ENCODE measurements around the gene IMMP2L. TPM values are rescaled to one million over a fixed set of nuclear protein-coding genes. Genes with fewer than 3 reads are reported as not detected.

The IMMP2L gene
- total and polyA plus RNA-seq, 2 of the 4 experiments (the other 2 are of a cell fraction): 5.8 to 9.3 TPM

DNA sequence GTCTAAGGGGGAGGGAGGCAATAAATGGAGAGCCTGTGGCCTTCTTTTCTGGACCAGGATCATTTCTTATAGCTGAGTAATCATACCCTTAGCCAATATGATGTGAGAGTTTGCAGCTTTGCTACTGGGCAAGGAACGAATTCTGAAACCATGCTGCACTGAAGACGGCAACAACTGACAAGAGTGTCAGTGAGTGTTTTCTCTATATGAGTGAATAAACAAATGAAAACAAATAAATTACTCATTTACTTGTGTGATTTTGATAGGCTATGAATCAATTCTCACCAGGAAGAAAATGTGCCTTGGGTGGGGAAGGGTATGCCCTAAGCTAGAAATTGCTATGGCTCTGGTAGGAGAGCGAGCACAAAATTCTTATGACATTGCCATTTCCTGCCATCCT lies 550.8 kb downstream of the IMMP2L start:
- Histone ChIP-seq H3K4me1 (ENCODE audit: control insufficient read depth, insufficient read depth, low read length) (no peaks in the 10 kb centered on the region; the same call in 1 of the 2 replicates), H2BK120ac (ENCODE audit: low read depth, low read length) (no peak overlapping the region), H3K56ac (ENCODE audit: extremely low read depth, insufficient read depth, low read length) (no peak overlapping the region), H4K5ac (ENCODE audit: low read depth, low read length) (no peak overlapping the region), H3K4me2 (ENCODE audit: low read depth, low read length) (no peak overlapping the region), H3K9ac (ENCODE audit: low read depth, low read length) (no peak overlapping the region), H3K79me1 (ENCODE audit: low read depth in 1 of 2, low read length in 2 of 2) (no peaks in the 10 kb centered on the region), H2BK15ac (ENCODE audit: low read depth, low read length) (no peak overlapping the region), H3K23ac (ENCODE audit: low read depth, low read length) (no peak overlapping the region), H4K91ac (ENCODE audit: insufficient read depth, low read depth, low read length) (no peak overlapping the region), H2AK5ac (ENCODE audit: low read depth, low read length) (no peak overlapping the region), H3K27ac (ENCODE audit: insufficient read depth, low read length) (no peak overlapping the region), H3K4ac (ENCODE audit: low read depth, low read length) (no peak overlapping the region), H3K9me3 (ENCODE audit: control insufficient read depth, insufficient read depth, low read length) (no peaks in the 10 kb centered on the region), H3K14ac (replicated peaks; ENCODE audit: low read depth, low read length) (no peak overlapping the region), H2BK20ac (ENCODE audit: low read depth, low read length) (no peak overlapping the region), H3K4me3 (ENCODE audit: insufficient read depth, low read depth, low read length) (no peak overlapping the region), H3K27me3 (ENCODE audit: control insufficient read depth, insufficient read depth, low read length) (no peaks in the 10 kb centered on the region), H3K36me3 (ENCODE audit: control insufficient read depth, insufficient read depth, low read length) (no peaks in the 10 kb centered on the region), H2BK5ac (ENCODE audit: low read depth, low read length, poor library complexity, severe bottlenecking) (no peak overlapping the region), H4K8ac (ENCODE audit: low read depth in 2 of 2, low read length in 2 of 2) (no peak overlapping the region), H2AFZ (replicated peaks; ENCODE audit: low read length, poor library complexity) (no peak overlapping the region), H3K9me1 (ENCODE audit: insufficient read depth, low read length) (no peaks in the 10 kb centered on the region), H2AK9ac (replicated peaks; ENCODE audit: low read depth, low read length, poor library complexity) (no peak overlapping the region), H3K18ac (ENCODE audit: low read depth, low read length) (no peak overlapping the region), H4K20me1 (ENCODE audit: insufficient read depth, low read length) (no peaks in the 10 kb centered on the region)
- no peak for ATAC-seq (ENCODE audit: low read depth)
- WGBS, 2 experiments (ENCODE audit: extremely low coverage in 2 of 2, insufficient read length in 1 of 2): no CpG with 5 or more reads among the region's 3 CpGs
- TF ChIP-seq POLR2A (IDR thresholded peaks at IDR 0.05; ENCODE audit: low read depth, low read length) (no peak), RAD21 (IDR thresholded peaks at IDR 0.05; ENCODE audit: low read length) (no peak), SMC3 (IDR thresholded peaks at IDR 0.05; ENCODE audit: low read depth, low read length) (no peak), CHD1 (IDR thresholded peaks at IDR 0.05; ENCODE audit: low read depth, low read length) (no peak), MXI1 (IDR thresholded peaks at IDR 0.05; ENCODE audit: borderline replicate concordance, low read depth, low read length) (no peak), CEBPB (IDR thresholded peaks at IDR 0.05; ENCODE audit: low read depth, low read length) (no peak), MAFK (IDR thresholded peaks at IDR 0.05; ENCODE audit: low read depth, low read length) (no peak), RFX5 (IDR thresholded peaks at IDR 0.05; ENCODE audit: low read depth, low read length) (no peak), RCOR1 (IDR thresholded peaks at IDR 0.05; ENCODE audit: insufficient replicate concordance, low read length) (no peak), NFE2L2 (IDR thresholded peaks at IDR 0.05; ENCODE audit: low read depth, low read length) (no peak)
- TF ChIP-seq, protein P1, sequence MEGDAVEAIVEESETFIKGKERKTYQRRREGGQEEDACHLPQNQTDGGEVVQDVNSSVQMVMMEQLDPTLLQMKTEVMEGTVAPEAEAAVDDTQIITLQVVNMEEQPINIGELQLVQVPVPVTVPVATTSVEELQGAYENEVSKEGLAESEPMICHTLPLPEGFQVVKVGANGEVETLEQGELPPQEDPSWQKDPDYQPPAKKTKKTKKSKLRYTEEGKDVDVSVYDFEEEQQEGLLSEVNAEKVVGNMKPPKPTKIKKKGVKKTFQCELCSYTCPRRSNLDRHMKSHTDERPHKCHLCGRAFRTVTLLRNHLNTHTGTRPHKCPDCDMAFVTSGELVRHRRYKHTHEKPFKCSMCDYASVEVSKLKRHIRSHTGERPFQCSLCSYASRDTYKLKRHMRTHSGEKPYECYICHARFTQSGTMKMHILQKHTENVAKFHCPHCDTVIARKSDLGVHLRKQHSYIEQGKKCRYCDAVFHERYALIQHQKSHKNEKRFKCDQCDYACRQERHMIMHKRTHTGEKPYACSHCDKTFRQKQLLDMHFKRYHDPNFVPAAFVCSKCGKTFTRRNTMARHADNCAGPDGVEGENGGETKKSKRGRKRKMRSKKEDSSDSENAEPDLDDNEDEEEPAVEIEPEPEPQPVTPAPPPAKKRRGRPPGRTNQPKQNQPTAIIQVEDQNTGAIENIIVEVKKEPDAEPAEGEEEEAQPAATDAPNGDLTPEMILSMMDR (conservative IDR thresholded peaks at IDR 0.05; ENCODE audit: low read depth, low read length): no peak
- TF ChIP-seq, protein P2, sequence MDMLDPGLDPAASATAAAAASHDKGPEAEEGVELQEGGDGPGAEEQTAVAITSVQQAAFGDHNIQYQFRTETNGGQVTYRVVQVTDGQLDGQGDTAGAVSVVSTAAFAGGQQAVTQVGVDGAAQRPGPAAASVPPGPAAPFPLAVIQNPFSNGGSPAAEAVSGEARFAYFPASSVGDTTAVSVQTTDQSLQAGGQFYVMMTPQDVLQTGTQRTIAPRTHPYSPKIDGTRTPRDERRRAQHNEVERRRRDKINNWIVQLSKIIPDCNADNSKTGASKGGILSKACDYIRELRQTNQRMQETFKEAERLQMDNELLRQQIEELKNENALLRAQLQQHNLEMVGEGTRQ (IDR thresholded peaks at IDR 0.05; ENCODE audit: low read depth, low read length): no peak
- TF ChIP-seq, protein P3, sequence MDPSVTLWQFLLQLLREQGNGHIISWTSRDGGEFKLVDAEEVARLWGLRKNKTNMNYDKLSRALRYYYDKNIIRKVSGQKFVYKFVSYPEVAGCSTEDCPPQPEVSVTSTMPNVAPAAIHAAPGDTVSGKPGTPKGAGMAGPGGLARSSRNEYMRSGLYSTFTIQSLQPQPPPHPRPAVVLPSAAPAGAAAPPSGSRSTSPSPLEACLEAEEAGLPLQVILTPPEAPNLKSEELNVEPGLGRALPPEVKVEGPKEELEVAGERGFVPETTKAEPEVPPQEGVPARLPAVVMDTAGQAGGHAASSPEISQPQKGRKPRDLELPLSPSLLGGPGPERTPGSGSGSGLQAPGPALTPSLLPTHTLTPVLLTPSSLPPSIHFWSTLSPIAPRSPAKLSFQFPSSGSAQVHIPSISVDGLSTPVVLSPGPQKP (IDR thresholded peaks at IDR 0.05; ENCODE audit: borderline replicate concordance, low read depth, low read length): no peak
- dilution Hi-C loops (cut with HindIII; ENCODE audit: low sequenced_read_pairs, unreplicated experiment) (no loop called here), intact Hi-C loops (cut with micrococcal nuclease) (no loop called here), in situ Hi-C loops (cut with MboI; ENCODE audit: low sequenced_read_pairs) (no loop called here)
- no TSS peak for BruUV-seq (replicated peaks)
- ChIA-PET POLR2A (ENCODE audit: unreplicated experiment) (no interaction called here), CTCF (no interaction called here)
- DNase-seq: no peak
